HCT116 (cell line): ENCODE measurements around the gene PDE10A. TPM values are rescaled to one million over a fixed set of nuclear protein-coding genes. Genes with fewer than 3 reads are reported as not detected.

Experiments
- ATAC-seq: fragments of 200-7000 bp; cut with Tn5 transposase; 2 replicates; pipeline ENCODE4 v1.9.1; 2020; ENCODE audit warnings: mild to moderate bottlenecking, moderate library complexity
- BruUV-seq: library from RNA; stranded (reverse); fragments of 400-500 nt; replicated peaks from 2 replicates; lab custom pipeline; 2021; lab: Mats Ljungman, UMichigan
- CTCF ChIA-PET: fragments of 300-600 bp; sonication (Branson Sonifier 250); formaldehyde crosslinking; loops from one replicate; lab custom pipeline; 2021; ENCODE audit warnings: antibody characterized with exemption; lab: Charles Lee
- POLR2A ChIA-PET: fragments of 300-600, 350-600 bp; sonication (Branson Sonifier 250); formaldehyde crosslinking; loops from one replicate; lab custom pipeline; 2021; ENCODE audit warnings: antibody characterized with exemption; lab: Charles Lee
- RAD21 ChIA-PET, 2 experiments: fragments of 300-600 bp; sonication (Branson Sonifier 250); formaldehyde crosslinking; loops; one replicate each; lab custom pipeline; 2023; ENCODE audit warnings: low total read pairs in 2 of 2; ENCODE audit not compliant: uncharacterized antibody in 2 of 2, unreplicated experiment in 2 of 2, low non-redundant PET in 1 of 2; lab: Charles Lee
- DNase-seq: peaks from one replicate; pipeline ENCODE4 v3.0.0-alpha.2; 2010; ENCODE audit warnings: low read depth, low spot score
- H2AFZ ChIP-seq: fragments of 200-600 bp; shearing (Covaris generic), sonication (generic); 2 replicates; pipeline ENCODE4 v1.6.1; 2017; ENCODE audit warnings: low read depth, mixed run types, mixed read lengths, antibody characterized with exemption, low read length; ENCODE audit not compliant: poor library complexity, severe bottlenecking
- H3K27ac ChIP-seq: 2 replicates; pipeline ENCODE4 v1.5.1; 2012; ENCODE audit warnings: low read depth, low read length
- H3K27me3 ChIP-seq: fragments of 200-600 bp; sonication (generic); 2 replicates; pipeline ENCODE4 v1.6.1; 2016; ENCODE audit warnings: mixed run types, low read length, mixed read lengths; ENCODE audit not compliant: insufficient read depth
- H3K36me3 ChIP-seq, 2 experiments: fragments of 200-500 bp in 1 of 2; fragments of 200-600 bp in 1 of 2; sonication (Bioruptor generic) in 1 of 2; sonication (generic) in 1 of 2; 2 replicates each; pipeline versions ENCODE4 v1.5.1 to v1.6.1; 2014 to 2016; ENCODE audit warnings: low read length in 2 of 2, inconsistent platforms in 1 of 2, mixed read lengths in 1 of 2, mixed run types in 1 of 2; ENCODE audit not compliant: insufficient read depth in 2 of 2, control insufficient read depth in 1 of 2
- H3K4me1 ChIP-seq, 2 experiments: fragments of 200-600 bp in 1 of 2; sonication (generic) in 1 of 2; 2 replicates each; pipeline versions ENCODE4 v1.5.1 to v1.6.1; 2012 to 2017; ENCODE audit warnings: low read length in 2 of 2, inconsistent platforms in 1 of 2, mild to moderate bottlenecking in 1 of 2, mixed read lengths in 1 of 2, mixed run types in 1 of 2, moderate library complexity in 1 of 2; ENCODE audit not compliant: insufficient read depth in 2 of 2, control insufficient read depth in 1 of 2
- H3K4me2 ChIP-seq: fragments of 200-600 bp; sonication (generic); 2 replicates; pipeline ENCODE4 v1.6.1; 2017; ENCODE audit warnings: mixed run types, low read length, mixed read lengths
- H3K4me3 ChIP-seq, 2 experiments: fragments of 200-600 bp in 1 of 2; sonication (generic) in 1 of 2; replicated peaks in 1 of 2; 2 replicates each; pipeline ENCODE4 v1.5.1; 2011 to 2016; ENCODE audit warnings: low read length in 2 of 2, control low read depth in 1 of 2, low read depth in 1 of 2, mild to moderate bottlenecking in 1 of 2, mixed read lengths in 1 of 2, mixed run types in 1 of 2
- H3K79me2 ChIP-seq: fragments of 200-600 bp; sonication (generic); 2 replicates; pipeline ENCODE4 v1.6.1; 2017; ENCODE audit warnings: mild to moderate bottlenecking, mixed run types, low read length, moderate library complexity, mixed read lengths; ENCODE audit not compliant: insufficient read depth
- H3K9ac ChIP-seq: fragments of 200-600 bp; sonication (generic); 2 replicates; pipeline ENCODE4 v1.6.1; 2016; ENCODE audit warnings: low read length, mixed read lengths
- H3K9me2 ChIP-seq: fragments of 200-600 bp; sonication (generic), shearing (Covaris generic); 2 replicates; pipeline ENCODE4 v1.6.1; 2017; ENCODE audit warnings: mixed run types, mild to moderate bottlenecking, moderate library complexity; ENCODE audit not compliant: insufficient read depth
- H3K9me3 ChIP-seq, 2 experiments: fragments of 200-500 bp in 1 of 2; fragments of 200-600 bp in 1 of 2; sonication (Bioruptor generic) in 1 of 2; sonication (generic) in 1 of 2; 2 replicates each; pipeline ENCODE4 v1.6.1; 2014 to 2017; ENCODE audit warnings: low read length in 2 of 2, mixed read lengths in 2 of 2, inconsistent platforms in 1 of 2, low read depth in 1 of 2, mild to moderate bottlenecking in 1 of 2, mixed run types in 1 of 2, moderate library complexity in 1 of 2; ENCODE audit not compliant: control insufficient read depth in 1 of 2, insufficient read depth in 1 of 2
- H4K20me1 ChIP-seq: fragments of 200-600 bp; sonication (generic), shearing (Covaris generic); 2 replicates; pipeline ENCODE4 v1.6.1; 2017; ENCODE audit warnings: mixed run types, mild to moderate bottlenecking, moderate library complexity; ENCODE audit not compliant: insufficient read depth
- CBX3 ChIP-seq: IDR thresholded peaks from 2 replicates; pipeline ENCODE4 v1.6.1; 2012; ENCODE audit warnings: low read depth
- ELF1 ChIP-seq: IDR thresholded peaks from 2 replicates; pipeline ENCODE4 v1.6.1; 2012; ENCODE audit warnings: low read depth, borderline replicate concordance
- EZH2 ChIP-seq: fragments of 200-600 bp; sonication (generic); IDR thresholded peaks from 2 replicates; pipeline ENCODE4 v1.6.1; 2017; ENCODE audit warnings: antibody characterized with exemption, mixed run types
- EZH2phosphoT487 ChIP-seq: fragments of 200-600 bp; IDR thresholded peaks from 2 replicates; pipeline ENCODE4 v1.6.1; 2018; ENCODE audit warnings: antibody characterized with exemption, borderline replicate concordance
- FOSL1 ChIP-seq: IDR thresholded peaks from 2 replicates; pipeline ENCODE4 v1.6.1; 2012; ENCODE audit warnings: low read depth
- POLR2AphosphoS5 ChIP-seq: IDR thresholded peaks from 2 replicates; pipeline ENCODE4 v1.6.1; 2011; ENCODE audit warnings: mild to moderate bottlenecking, low read depth, low read length, moderate library complexity
- SP1 ChIP-seq: IDR thresholded peaks from 2 replicates; pipeline ENCODE4 v1.6.1; 2012; ENCODE audit warnings: low read depth
- TCF7L2 ChIP-seq: IDR thresholded peaks from 2 replicates; pipeline ENCODE4 v1.7.0; 2011; ENCODE audit warnings: borderline replicate concordance, inconsistent platforms; ENCODE audit not compliant: insufficient read depth, insufficient read length; ENCODE audit errors: extremely low read depth
- YY1 ChIP-seq: IDR thresholded peaks from 2 replicates; pipeline ENCODE4 v1.6.1; 2011; ENCODE audit warnings: low read length, low read depth, moderate library complexity, mild to moderate bottlenecking; ENCODE audit not compliant: insufficient replicate concordance; ENCODE audit errors: extremely low read depth
- ZNF274 ChIP-seq: fragments of 200-500 bp; sonication (Bioruptor generic); IDR thresholded peaks from 2 replicates; pipeline ENCODE4 v1.6.1; 2014; ENCODE audit warnings: mild to moderate bottlenecking, low read depth, low read length, inconsistent platforms
- intact Hi-C: fragments of 100-400 bp; cut with micrococcal nuclease; formaldehyde crosslinking; loops from 2 replicates; pipeline ENCODE4 v1.10.0; 2022
- total RNA-seq: library from RNA; stranded (reverse); gene quantifications from one replicate; pipeline ENCODE4 v1.2.1, GENCODE V29; 2021; ENCODE audit not compliant: unreplicated experiment
- TF ChIP-seq, protein P1 (sequence below): IDR thresholded peaks from 2 replicates; pipeline ENCODE4 v1.6.1; 2012
- TF ChIP-seq, protein P2 (sequence below): IDR thresholded peaks from 2 replicates; pipeline ENCODE4 v1.6.1; 2012; ENCODE audit warnings: low read depth

The PDE10A gene
- total RNA-seq, 1 experiment from 2014 or later = 0.37 TPM

DNA sequence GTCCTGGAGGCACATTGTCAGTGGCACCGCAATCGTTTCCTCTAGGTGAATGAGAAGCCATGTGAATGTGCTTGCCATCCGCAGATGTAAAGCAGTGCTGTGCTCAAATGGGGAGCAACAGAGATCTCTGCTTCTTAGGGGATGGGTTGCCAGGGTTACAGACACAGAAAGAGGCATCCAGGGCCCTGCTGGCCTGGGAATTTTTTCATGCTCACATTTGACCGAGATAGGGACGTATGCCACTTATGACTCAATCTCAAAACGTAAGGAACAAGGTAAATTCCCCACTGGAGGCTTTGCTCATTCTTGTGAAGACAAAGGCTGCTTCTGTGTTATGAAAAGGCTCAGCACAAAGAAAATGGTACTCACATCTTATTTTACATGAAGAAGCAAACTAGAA lies 364.6 kb downstream of the PDE10A start:
- no peaks in the 10 kb centered on the region for H3K4me1 ChIP-seq
- no TSS peak for BruUV-seq

More for the DNA sequence above, 364.6 kb downstream of the PDE10A start:
- TF ChIP-seq ZNF274 (no peak), EZH2 (no peak), EZH2phosphoT487 (no peak), POLR2AphosphoS5 (no peak), ELF1 (no peak), SP1 (no peak), TCF7L2 (no peak), YY1 (no peak), FOSL1 (no peak), CBX3 (no peak)
- TF ChIP-seq, protein P1, sequence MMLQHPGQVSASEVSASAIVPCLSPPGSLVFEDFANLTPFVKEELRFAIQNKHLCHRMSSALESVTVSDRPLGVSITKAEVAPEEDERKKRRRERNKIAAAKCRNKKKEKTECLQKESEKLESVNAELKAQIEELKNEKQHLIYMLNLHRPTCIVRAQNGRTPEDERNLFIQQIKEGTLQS = no peak
- TF ChIP-seq, protein P2, sequence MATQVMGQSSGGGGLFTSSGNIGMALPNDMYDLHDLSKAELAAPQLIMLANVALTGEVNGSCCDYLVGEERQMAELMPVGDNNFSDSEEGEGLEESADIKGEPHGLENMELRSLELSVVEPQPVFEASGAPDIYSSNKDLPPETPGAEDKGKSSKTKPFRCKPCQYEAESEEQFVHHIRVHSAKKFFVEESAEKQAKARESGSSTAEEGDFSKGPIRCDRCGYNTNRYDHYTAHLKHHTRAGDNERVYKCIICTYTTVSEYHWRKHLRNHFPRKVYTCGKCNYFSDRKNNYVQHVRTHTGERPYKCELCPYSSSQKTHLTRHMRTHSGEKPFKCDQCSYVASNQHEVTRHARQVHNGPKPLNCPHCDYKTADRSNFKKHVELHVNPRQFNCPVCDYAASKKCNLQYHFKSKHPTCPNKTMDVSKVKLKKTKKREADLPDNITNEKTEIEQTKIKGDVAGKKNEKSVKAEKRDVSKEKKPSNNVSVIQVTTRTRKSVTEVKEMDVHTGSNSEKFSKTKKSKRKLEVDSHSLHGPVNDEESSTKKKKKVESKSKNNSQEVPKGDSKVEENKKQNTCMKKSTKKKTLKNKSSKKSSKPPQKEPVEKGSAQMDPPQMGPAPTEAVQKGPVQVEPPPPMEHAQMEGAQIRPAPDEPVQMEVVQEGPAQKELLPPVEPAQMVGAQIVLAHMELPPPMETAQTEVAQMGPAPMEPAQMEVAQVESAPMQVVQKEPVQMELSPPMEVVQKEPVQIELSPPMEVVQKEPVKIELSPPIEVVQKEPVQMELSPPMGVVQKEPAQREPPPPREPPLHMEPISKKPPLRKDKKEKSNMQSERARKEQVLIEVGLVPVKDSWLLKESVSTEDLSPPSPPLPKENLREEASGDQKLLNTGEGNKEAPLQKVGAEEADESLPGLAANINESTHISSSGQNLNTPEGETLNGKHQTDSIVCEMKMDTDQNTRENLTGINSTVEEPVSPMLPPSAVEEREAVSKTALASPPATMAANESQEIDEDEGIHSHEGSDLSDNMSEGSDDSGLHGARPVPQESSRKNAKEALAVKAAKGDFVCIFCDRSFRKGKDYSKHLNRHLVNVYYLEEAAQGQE = no peak
- RAD21 ChIA-PET = no interaction called here
- Histone ChIP-seq H3K4me3 (no peak overlapping the region), H3K9me3 (no peaks in the 10 kb centered on the region), H3K36me3 (no peaks in the 10 kb centered on the region), H3K27ac (no peak overlapping the region), H3K9ac (no peak overlapping the region), H3K79me2 (no peaks in the 10 kb centered on the region), H3K9me2 (no peaks in the 10 kb centered on the region), H2AFZ (no peak overlapping the region), H3K27me3 (no peaks in the 10 kb centered on the region), H4K20me1 (no peaks in the 10 kb centered on the region), H3K4me2 (no peak overlapping the region)
- no peak for ATAC-seq
- POLR2A ChIA-PET = no interaction called here
- intact Hi-C loops = no loop called here
- CTCF ChIA-PET = no interaction called here
- DNase-seq = no peak
